K562 (cell line): Measurements from ENCODE around the gene RSPH1. TPM values are rescaled to one million over a fixed set of nuclear protein-coding genes. Genes with fewer than 3 reads are reported as not detected.
A peak's percentile ranks its signal among the peaks of the same experiment; 100 is the strongest.

Experiments used
- ARID1B ChIP-seq: fragments of 450-650 bp; IDR thresholded peaks from 2 replicates; pipeline ENCODE4 v1.6.1; 2016; ENCODE audit warnings: antibody characterized with exemption, mild to moderate bottlenecking, inconsistent platforms
- BHLHE40 ChIP-seq: IDR thresholded peaks from 2 replicates; pipeline ENCODE4 v1.6.1; 2011; ENCODE audit warnings: low read length, improper control_type of control experiment
- CBFA2T3 ChIP-seq: fragments of 450-650 bp; IDR thresholded peaks from 2 replicates; pipeline ENCODE4 v1.6.1; 2017
- CXXC5 ChIP-seq: fragments of 250-450 bp; sonication (Bioruptor Pico); IDR thresholded peaks from 2 replicates; pipeline ENCODE4 v1.8.0; 2022; ENCODE audit warnings: inconsistent platforms, mild to moderate bottlenecking, moderate library complexity
- ESRRA ChIP-seq: fragments of 450-650 bp; IDR thresholded peaks from 2 replicates; pipeline ENCODE4 v1.6.1; 2014; ENCODE audit warnings: low read depth, mild to moderate bottlenecking, moderate library complexity, borderline replicate concordance
- ETS2 ChIP-seq: IDR thresholded peaks from 2 replicates; pipeline ENCODE4 v1.6.1; 2016; ENCODE audit warnings: borderline replicate concordance, missing genetic modification characterization, mild to moderate bottlenecking, moderate library complexity, missing compliant biosample characterization; ENCODE audit not compliant: poor library complexity, severe bottlenecking
- ETV5 ChIP-seq: sonication (generic); formaldehyde crosslinking; IDR thresholded peaks from 2 replicates; pipeline ENCODE4 v1.4.0; 2020; ENCODE audit warnings: low read depth, mild to moderate bottlenecking, missing genetic modification reagents
- HCFC1 ChIP-seq: IDR thresholded peaks from 2 replicates; pipeline ENCODE4 v1.6.1; 2012; ENCODE audit warnings: low read depth, low read length, improper control_type of control experiment
- KAT2B ChIP-seq: IDR thresholded peaks from one replicate; pipeline ENCODE4 v1.6.1; 2012; ENCODE audit warnings: low read depth, mild to moderate bottlenecking, control low read depth, inconsistent platforms, low read length, moderate library complexity
- MXI1 ChIP-seq: IDR thresholded peaks from 2 replicates; pipeline ENCODE4 v1.6.1; 2011; ENCODE audit warnings: low read depth, mild to moderate bottlenecking, improper control_type of control experiment, low read length
- RFX7 ChIP-seq: fragments of 250-450 bp; sonication (Bioruptor Pico); IDR thresholded peaks from 2 replicates; pipeline ENCODE4 v1.5.1; 2021; ENCODE audit warnings: mild to moderate bottlenecking
- SLC30A9 ChIP-seq: fragments of 250-450 bp; sonication (Bioruptor Pico); IDR thresholded peaks from 2 replicates; pipeline ENCODE4 v1.8.0; 2022; ENCODE audit warnings: mild to moderate bottlenecking, moderate library complexity
- SMAD4 ChIP-seq: fragments of 250-450 bp; sonication (Bioruptor Pico); conservative IDR thresholded peaks from 2 replicates; pipeline ENCODE4 v1.8.0; 2021; ENCODE audit warnings: inconsistent platforms, mild to moderate bottlenecking, moderate library complexity
- TEAD4 ChIP-seq, 2 experiments: sonication (generic) in 1 of 2; formaldehyde crosslinking in 1 of 2; IDR thresholded peaks; 2 replicates each; pipeline versions ENCODE4 v1.6.1 to v1.8.0; 2012 to 2022; ENCODE audit warnings: borderline replicate concordance in 1 of 2, inconsistent platforms in 1 of 2, low read length in 1 of 2, mild to moderate bottlenecking in 1 of 2, missing genetic modification reagents in 1 of 2
- ZC3H8 ChIP-seq: fragments of 450-650 bp; IDR thresholded peaks from 2 replicates; pipeline ENCODE4 v1.6.1; 2017
- ZNF263 ChIP-seq: sonication (generic); formaldehyde crosslinking; IDR thresholded peaks from 2 replicates; pipeline ENCODE4 v1.8.0; 2022; ENCODE audit warnings: mild to moderate bottlenecking, missing genetic modification reagents, borderline replicate concordance
- polyA plus RNA-seq, 8 experiments: library from polyadenylated mRNA; depleted of rRNA in 4 of 8; stranded (reverse) in 5 of 8; unstranded in 3 of 8; fragments of >200 nt; fragmentation: Nextera tagmentation in 2 of 8; fragmentation: Illumina TruSeq in 1 of 8; extraction: Ambion mirVana in 2 of 8; extraction: Trizol in 1 of 8; gene quantifications; 2 replicates each; pipeline versions ENCODE4 v1.2.1 to v1.2.3, GENCODE V29; 2011 to 2014; ENCODE audit warnings: inconsistent platforms in 1 of 8, missing spikeins in 1 of 8
- total RNA-seq, 7 experiments: library from RNA; depleted of rRNA in 6 of 7; stranded (reverse); fragments of >200 nt in 6 of 7; fragmentation: Illumina TruSeq in 2 of 7; extraction: Trizol in 2 of 7; gene quantifications; 2 replicates each; pipeline versions ENCODE4 v1.2.1 to v1.2.3, GENCODE V29; 2011 to 2021; ENCODE audit warnings: low replicate concordance in 1 of 7
- TF ChIP-seq, protein P1 (sequence below): sonication (generic); formaldehyde crosslinking; IDR thresholded peaks from 2 replicates; pipeline ENCODE4 v1.8.0; 2023; ENCODE audit warnings: missing genetic modification reagents, mild to moderate bottlenecking, borderline replicate concordance
- TF ChIP-seq, protein P2 (sequence below): sonication (generic); formaldehyde crosslinking; IDR thresholded peaks from 2 replicates; pipeline ENCODE4 v1.4.0; 2020; ENCODE audit warnings: mild to moderate bottlenecking, missing genetic modification reagents

Gene RSPH1
- total and polyA plus RNA-seq, 9 of the 15 experiments (the other 6 are each of a cell fraction or from before 2014, with no cell fraction given) = 0.17 TPM; not detected in 8

DNA sequence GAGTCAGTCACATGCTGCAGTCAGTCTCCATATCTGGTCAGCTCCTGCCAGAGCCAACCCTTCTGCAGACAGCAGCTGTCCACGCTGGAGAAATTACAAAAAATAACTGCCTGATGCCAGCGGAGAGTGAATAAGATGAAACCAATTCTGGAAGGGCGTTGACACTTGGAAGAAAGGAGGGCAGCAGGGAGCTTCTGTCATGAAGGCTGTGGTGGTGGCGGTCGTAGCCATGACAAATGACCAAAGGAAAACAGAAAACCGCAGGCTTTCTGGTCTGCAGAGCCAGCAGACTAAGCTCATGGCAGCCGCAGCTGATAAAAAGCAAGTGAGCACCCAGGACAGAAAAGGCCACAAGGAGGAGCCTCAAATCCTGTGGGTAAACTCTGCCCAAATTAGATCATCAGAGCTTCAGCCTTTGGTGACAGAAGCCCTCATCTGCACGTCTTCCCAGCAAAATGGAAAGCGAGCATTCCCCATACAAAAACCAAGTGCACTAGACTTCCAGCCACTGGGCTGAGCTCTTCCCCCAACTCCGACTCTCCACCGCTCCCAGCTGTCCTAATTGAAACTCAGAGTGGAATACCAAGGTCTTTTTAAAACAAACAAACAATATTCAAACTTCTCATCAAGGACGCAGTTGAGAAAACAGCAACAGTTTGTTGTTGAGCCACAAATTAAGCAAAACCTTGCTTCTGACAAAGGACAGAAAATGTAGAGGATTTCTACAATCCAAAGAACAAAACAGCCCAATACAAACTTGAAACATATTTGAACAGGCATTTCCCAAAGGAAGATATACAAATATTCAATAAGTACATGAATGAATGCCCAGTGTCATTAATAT is 28.7 kb downstream of the RSPH1 start (continued):
- TF ChIP-seq, protein P1, sequence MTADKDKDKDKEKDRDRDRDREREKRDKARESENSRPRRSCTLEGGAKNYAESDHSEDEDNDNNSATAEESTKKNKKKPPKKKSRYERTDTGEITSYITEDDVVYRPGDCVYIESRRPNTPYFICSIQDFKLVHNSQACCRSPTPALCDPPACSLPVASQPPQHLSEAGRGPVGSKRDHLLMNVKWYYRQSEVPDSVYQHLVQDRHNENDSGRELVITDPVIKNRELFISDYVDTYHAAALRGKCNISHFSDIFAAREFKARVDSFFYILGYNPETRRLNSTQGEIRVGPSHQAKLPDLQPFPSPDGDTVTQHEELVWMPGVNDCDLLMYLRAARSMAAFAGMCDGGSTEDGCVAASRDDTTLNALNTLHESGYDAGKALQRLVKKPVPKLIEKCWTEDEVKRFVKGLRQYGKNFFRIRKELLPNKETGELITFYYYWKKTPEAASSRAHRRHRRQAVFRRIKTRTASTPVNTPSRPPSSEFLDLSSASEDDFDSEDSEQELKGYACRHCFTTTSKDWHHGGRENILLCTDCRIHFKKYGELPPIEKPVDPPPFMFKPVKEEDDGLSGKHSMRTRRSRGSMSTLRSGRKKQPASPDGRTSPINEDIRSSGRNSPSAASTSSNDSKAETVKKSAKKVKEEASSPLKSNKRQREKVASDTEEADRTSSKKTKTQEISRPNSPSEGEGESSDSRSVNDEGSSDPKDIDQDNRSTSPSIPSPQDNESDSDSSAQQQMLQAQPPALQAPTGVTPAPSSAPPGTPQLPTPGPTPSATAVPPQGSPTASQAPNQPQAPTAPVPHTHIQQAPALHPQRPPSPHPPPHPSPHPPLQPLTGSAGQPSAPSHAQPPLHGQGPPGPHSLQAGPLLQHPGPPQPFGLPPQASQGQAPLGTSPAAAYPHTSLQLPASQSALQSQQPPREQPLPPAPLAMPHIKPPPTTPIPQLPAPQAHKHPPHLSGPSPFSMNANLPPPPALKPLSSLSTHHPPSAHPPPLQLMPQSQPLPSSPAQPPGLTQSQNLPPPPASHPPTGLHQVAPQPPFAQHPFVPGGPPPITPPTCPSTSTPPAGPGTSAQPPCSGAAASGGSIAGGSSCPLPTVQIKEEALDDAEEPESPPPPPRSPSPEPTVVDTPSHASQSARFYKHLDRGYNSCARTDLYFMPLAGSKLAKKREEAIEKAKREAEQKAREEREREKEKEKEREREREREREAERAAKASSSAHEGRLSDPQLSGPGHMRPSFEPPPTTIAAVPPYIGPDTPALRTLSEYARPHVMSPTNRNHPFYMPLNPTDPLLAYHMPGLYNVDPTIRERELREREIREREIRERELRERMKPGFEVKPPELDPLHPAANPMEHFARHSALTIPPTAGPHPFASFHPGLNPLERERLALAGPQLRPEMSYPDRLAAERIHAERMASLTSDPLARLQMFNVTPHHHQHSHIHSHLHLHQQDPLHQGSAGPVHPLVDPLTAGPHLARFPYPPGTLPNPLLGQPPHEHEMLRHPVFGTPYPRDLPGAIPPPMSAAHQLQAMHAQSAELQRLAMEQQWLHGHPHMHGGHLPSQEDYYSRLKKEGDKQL (CRISPR knock-in tag) = no peak
- TF ChIP-seq SMAD4 (CRISPR knock-in tag) = peak; percentile 83
- peak; percentile 63; the same call in 1 of the 2 replicates for TF ChIP-seq MXI1
- TF ChIP-seq HCFC1 = 0 out of 2 replicates have a peak, but pooled peaks have one; percentile 24
- TF ChIP-seq ETS2 (tag) = no peak
- TF ChIP-seq BHLHE40 = peak; percentile 46; the same call in 1 of the 2 replicates
- TF ChIP-seq CBFA2T3 = peak; percentile 55
- TF ChIP-seq ETV5 = 0 out of 2 replicates have a peak, but pooled peaks have one; percentile 56
- TF ChIP-seq ZC3H8 = no peak
- peak; percentile 77 for TF ChIP-seq ZNF263 (CRISPR knock-in tag)
- no peak for TF ChIP-seq KAT2B
- peak; percentile 38; the same call in 1 of the 2 replicates for TF ChIP-seq ARID1B
- 0 out of 2 replicates have a peak, but pooled peaks have one; percentile 13 for TF ChIP-seq CXXC5 (CRISPR knock-in tag)
- TF ChIP-seq RFX7 (CRISPR knock-in tag) = no peak
- TF ChIP-seq ESRRA = peak; percentile 92; the same call in 1 of the 2 replicates
- TF ChIP-seq, protein P2, sequence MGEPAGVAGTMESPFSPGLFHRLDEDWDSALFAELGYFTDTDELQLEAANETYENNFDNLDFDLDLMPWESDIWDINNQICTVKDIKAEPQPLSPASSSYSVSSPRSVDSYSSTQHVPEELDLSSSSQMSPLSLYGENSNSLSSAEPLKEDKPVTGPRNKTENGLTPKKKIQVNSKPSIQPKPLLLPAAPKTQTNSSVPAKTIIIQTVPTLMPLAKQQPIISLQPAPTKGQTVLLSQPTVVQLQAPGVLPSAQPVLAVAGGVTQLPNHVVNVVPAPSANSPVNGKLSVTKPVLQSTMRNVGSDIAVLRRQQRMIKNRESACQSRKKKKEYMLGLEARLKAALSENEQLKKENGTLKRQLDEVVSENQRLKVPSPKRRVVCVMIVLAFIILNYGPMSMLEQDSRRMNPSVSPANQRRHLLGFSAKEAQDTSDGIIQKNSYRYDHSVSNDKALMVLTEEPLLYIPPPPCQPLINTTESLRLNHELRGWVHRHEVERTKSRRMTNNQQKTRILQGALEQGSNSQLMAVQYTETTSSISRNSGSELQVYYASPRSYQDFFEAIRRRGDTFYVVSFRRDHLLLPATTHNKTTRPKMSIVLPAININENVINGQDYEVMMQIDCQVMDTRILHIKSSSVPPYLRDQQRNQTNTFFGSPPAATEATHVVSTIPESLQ (CRISPR knock-in tag) = 0 out of 2 replicates have a peak, but pooled peaks have one; percentile 38
- no peak for TF ChIP-seq SLC30A9 (CRISPR knock-in tag)
- TF ChIP-seq TEAD4 (IDR thresholded peaks at IDR 0.05; ENCODE audit: low read length) = peak; percentile 73
- no peak for TF ChIP-seq TEAD4 (CRISPR knock-in tag; IDR thresholded peaks at IDR 0.05; ENCODE audit: borderline replicate concordance)
